HG03196 (cell line): ENCODE measurements around the gene LMF2.

Source experiments
- ATAC-seq: cut with Tn5 transposase; IDR thresholded peaks from one replicate; pipeline ENCODE4 v1.9.1; 2021; ENCODE audit not compliant: unreplicated experiment

LMF2 gene

GRCh38 chr22:50505276-50505775, 2.2 kb downstream of the LMF2 start:
- no peak for ATAC-seq

GRCh38 chr22:50504369-50505211, 2.9 kb downstream of the LMF2 start:
- ATAC-seq: no peak

GRCh38 chr22:50503475-50504145, 3.9 kb downstream of the LMF2 start:
- ATAC-seq: no peak

DNA sequence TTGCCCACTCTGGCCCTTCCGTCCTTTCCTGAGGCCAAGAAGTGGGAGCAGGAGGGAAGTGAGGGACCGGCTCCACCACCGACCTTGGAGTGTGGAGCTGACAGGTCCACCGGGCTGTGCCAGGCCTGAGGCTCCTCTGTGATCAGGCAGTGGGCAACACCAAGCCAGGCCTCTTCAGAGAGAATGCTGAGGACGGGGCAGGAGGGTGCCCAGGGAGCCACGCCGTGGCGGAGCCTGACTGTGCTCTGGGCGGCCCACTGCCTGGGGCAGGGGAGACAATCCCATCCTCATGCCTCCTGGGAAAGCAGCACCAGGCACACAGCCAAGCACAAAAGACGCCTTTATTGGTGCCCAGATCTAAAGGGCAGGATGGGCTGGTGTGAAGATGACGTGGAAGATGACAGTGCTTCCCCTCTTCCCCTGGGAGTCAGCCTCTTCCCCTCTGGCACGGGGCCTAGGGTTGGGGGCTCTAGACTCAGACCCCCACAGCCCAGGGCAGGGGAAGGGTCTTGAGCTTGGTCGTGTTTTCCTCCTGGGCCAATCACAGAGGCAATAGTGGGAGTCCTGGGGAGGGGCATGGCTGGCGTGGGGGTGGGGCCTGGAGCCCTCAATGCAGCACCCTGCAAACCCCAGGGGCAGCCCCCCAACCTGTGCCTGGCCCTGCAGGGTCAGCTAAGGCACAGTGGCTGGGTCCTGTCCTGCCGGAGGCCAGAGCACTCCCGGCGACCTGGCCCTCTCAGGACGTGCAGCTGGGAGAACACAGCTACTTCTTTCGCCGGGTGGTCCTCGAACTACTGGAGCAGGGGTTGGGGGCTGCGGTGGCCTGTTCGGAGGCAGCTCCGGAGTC, 4.7 kb downstream of the LMF2 start:
- ATAC-seq: no peak

- ATAC-seq: no peak
These were observed 5.4 kb downstream of the LMF2 start for GRCh38 chr22:50502096-50502495.

DNA sequence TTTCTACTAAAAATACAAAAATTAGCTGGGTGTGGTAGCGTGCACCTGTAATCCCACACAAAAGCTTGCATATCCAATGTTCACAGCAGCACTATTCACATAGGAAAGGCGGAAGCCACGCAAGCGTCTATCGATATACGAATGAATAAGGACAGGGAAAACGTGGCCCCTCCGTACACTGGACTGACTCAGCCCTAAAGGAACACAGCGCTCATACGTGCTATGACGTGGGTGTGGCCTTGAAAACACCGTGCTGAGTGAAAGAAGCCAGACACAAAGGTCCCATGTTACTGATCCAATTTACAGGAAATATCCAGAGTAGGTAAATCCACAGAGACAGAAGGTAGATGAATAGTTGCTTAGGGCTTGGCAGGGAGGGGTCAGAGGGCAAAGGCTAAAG, 7.0 kb downstream of the LMF2 start:
- no peak for ATAC-seq

GRCh38 chr22:50498322-50498890, 9.1 kb downstream of the LMF2 start:
- no peak for ATAC-seq

- ATAC-seq: no peak
These were observed 10.4 kb downstream of the LMF2 start for GRCh38 chr22:50497093-50497492.

GRCh38 chr22:50490531-50491308, 16.8 kb downstream of the LMF2 start:
- ATAC-seq: no peak

DNA sequence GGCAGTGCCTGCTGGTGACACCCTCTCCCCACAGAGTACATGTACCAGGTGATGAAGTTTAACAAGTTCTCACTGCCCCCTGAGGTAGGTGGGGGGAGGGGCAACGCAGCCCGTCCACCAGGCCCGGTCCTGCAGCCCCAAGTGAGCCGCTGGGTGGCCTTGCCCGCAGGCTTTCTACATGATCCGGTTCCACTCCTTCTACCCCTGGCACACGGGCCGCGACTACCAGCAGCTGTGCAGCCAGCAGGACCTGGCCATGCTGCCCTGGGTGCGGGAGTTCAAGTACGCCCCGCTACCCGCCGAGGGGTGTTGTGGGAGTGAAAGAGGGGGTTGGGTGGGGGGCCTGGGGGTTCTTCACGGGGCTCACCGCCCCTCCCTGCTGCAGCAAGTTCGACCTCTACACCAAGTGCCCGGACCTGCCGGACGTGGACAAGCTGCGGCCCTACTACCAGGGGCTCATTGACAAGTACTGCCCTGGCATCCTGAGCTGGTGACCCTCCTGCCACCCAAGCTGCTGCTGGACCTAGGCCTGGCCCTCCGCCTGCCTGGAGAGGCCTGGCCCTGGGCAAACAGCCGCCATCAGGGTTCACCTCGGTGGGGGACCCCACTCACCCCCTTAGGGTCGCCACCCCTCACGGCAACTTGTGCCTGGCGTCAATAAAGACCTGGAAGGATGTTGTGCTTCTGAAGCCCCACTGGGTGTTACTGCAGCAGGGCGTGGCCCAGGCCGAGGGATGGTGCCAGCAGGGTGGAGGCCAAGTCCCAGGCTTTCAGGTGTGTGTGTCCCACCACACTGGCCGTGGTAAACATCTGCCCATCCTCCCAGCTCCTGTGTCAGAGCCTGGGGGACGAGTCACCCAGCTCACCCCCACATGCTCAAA, 17.9 kb downstream of the LMF2 start:
- ATAC-seq: no peak

DNA sequence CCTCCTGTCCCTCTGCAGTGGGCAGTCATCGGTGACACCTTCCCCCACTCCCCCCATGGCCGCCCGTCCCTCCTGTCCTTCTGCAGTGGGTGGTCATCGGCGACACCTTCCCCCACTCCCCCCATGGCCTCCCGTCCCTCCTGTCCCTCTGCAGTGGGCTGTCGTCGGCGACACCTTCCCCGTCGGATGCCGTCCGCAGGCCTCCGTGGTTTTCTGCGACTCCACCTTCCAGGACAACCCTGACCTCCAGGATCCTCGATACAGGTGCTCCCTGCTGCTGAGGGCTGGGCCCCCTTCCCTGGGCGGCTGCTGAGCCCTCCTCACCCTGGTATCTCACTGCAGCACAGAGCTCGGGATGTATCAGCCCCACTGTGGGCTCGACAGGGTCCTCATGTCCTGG, 18.6 kb downstream of the LMF2 start:
- no peak for ATAC-seq

GRCh38 chr22:50488006-50488677, 19.4 kb downstream of the LMF2 start:
- ATAC-seq: no peak

- ATAC-seq: no peak
These were observed 20.1 kb downstream of the LMF2 start for GRCh38 chr22:50487290-50488005.

DNA sequence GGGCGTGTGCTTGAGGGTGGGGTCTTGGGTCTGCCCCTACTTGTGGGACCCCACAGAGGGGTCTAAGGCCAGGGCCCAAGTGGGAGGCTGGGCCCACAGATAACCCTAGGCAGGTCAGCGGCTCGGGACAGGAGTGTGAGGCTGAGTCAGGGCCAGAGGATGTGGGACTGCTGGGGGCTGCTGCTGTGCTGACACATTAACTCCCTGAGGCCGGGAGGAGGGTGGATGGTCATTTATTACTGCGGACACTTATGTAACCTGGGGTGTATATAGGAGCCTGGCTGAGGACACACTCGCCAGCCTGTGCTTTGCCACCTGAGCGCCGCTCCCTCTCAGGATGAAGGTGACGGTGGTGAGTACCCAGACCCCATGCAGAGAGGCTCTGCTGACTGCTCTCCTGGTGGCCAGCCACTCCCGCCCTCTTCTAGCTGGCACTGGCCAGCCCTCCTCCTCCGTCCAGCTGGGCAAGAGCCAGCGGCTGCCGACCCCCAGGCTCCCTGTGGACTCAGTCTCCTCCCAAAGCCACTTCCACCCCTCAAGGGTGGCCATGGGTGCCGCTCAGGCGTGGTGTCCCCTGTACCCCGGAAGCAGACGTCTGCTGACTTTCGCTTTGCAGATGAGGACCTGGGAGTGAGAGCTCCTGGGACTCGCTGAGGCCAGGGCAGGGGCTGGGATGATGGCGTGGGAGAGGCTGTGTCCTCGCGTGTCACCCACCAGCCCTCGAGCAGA, 20.8 kb downstream of the LMF2 start, which contains the start of gene MIOX:
Gene MIOX, plus strand, starts transcription at position 299 of the 729 bp plus-strand sequence. Its CDS starts 39 bp downstream, at position 338.
- ATAC-seq: no peak

DNA sequence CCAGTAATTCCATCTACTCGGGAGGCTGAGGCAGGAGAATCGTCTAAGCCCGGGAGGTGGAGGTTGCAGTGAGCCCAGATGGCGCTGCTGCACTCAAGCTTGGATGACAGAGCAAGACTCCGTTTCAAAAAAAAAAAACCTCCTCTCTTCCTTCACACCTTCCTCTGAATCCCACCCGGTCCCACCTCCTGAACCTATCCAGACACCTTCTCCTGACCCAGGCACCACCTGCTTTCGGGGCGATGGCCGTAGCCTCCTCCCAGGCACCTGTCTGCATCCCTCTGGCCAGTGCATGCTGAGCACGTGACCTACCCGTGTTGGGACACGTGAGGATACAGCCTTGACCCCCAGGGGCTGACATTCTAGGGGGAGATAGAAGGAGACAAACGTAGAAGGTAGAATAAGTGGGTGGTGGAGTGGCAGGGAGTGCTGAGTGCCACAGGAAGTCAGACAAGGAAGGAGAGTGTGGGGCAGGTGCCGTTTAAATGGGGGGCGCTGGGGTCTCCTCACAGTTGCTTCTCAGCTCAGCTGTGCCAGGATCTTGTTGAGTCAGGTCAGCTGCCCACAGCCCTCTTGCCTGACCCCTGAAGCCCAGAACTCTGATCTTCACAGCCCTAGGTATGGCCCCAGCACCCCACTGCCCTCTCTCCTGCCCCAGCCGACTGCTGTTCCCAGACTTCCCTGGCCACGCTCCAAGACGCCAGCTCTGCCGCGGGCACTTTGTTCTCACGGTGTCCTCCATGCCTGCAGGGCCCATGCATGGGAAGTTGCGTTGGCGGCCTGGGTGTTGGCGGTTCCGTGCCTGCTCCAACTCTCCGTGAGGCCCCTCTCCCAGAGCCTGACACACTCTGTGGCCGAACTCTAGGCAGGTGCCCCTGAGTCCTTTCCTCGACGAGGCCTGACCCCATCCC, 22.0 kb downstream of the LMF2 start:
- no peak for ATAC-seq
